ENCODE results near the gene SUCO.

DNA sequence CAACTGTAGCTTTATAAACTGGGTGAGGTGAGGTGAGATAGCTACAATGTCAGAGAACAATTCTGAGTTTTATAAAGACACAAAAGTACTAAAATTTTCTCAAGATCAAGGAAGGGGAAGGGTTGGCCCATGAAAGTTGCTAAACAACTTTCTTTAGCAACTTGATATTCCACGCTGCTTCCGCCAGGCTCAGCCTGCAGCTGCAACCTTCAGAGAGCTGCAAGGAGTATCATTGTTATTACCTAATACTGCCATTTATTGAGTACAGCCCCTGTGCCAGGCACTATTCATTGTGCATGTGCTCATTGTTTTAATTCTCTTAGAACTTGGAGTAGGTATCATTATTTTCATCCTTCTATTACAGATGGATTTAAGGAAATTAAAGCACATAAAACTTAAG, 34.1 kb upstream of the SUCO start:
- no peak for TF ChIP-seq CTCF (conservative IDR thresholded peaks at IDR 0.05 in 1 of 2, IDR thresholded peaks at IDR 0.05 in 1 of 2; ENCODE audit: extremely low read depth in 1 of 2, insufficient read depth in 1 of 2, low read depth in 1 of 2, low read length in 2 of 2)
- no peak for TF ChIP-seq EZH2 (IDR thresholded peaks at IDR 0.05; ENCODE audit: borderline replicate concordance, low read length)

All from mammary epithelial cell (primary cell).